DMS53 treated with DMSO at 0.1 percent for 48 hours (cell line): ENCODE measurements around the gene SEZ6L.
A peak's percentile ranks its signal among the peaks of the same experiment; 100 is the strongest.

Source experiments
- DNase-seq: peaks from one replicate; lab custom pipeline; 2025; ENCODE audit not compliant: unreplicated experiment; lab: John Stamatoyannopoulos, UW

Gene SEZ6L

DNA sequence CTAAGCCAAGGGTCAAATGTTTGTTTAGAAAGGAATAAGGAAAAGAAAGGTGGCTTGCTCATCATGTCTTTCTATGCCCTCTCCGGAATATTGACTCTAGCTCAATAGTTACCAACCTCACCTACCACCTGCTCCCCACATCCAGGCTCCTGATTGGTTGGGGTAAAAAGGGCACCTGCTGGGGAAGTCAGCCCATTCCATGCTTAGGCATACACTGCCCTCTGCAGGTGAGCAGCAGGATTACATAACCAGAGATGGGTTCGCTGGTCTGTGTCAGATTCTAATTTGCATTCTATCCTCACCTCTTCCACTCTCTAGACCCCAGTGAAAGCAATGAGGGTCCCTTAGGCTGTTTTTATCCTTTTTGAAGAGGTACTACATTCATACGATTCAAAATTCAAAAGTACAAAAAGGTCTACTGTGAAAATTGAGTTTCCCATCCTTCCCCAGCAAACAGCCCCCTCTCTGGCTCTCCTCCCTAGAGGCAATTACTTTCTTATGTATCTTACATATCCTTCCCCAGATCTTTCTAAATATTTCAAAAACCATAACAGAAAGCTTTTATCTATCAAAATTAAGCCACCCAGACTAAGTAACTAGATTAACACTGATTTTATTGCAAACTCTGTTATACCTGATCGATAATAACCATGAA lies 161.8 kb downstream of the SEZ6L start:
- DNase-seq = no peak

GRCh38 chr22:26333088-26333800 lies 164.0 kb downstream of the SEZ6L start:
- DNase-seq = no peak

- DNase-seq = no peak
These were observed 165.0 kb downstream of the SEZ6L start for GRCh38 chr22:26334232-26334631.

DNA sequence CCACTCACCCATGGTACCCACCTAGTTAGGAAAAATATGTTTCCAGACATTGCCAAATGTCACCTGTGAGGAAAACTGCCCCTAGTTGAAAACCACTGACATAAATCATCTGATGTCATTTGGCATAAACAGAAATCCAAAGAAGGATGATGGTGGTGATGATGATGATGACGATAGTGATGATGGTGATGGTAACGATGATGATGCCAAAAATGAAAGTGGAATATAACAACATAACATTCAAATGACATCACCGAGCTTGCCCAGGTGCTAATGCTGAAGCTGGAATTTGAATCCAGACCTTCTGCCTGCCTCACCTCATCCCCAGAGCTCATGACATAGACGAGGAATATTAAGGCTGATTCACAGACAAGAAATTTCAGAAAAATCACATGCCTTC lies 167.5 kb downstream of the SEZ6L start:
- no peak for DNase-seq

DNA sequence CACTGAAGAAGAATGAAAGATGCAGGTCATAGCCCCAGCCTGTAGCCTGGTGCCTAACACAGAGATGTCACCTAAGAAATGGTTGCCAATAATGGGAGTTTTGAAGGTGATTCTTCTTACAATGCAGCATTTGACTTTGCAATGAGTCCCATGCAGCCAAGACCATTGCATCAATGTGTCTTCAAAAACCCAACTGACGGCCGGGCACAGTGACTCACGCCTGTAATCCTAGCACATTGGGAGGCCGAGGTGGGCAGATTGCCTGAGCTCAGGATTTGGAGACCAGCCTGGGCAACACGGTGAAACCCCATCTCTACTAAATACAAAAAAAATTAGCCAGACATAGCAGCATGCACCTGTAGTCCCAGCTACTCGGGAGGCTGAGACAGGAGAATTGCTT lies 170.5 kb downstream of the SEZ6L start:
- no peak for DNase-seq

GRCh38 chr22:26342745-26343410 lies 173.6 kb downstream of the SEZ6L start:
- no peak for DNase-seq

DNA sequence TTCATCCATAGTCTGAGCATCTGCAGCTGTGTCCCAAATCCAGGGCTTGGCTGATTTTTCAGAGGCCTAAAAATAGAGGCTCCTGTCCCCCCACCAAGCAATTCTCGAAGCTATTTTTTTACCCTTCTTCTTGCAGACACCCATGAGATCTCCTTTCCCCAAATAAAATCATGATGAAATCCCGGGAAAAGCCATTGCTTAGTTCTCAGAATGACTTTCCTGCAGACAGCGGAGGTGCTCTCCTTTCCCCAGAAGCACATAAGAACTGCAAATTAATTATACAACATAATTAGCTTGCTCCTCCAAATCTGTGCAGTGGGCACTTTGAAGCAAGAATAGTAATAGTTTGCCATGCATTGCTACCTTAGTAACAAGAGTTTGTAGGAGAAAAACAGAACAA lies 176.2 kb downstream of the SEZ6L start:
- DNase-seq = no peak

- DNase-seq = no peak
These were observed 179.7 kb downstream of the SEZ6L start for GRCh38 chr22:26348810-26349526.

GRCh38 chr22:26354707-26355106 lies 185.4 kb downstream of the SEZ6L start:
- DNase-seq = no peak

DNA sequence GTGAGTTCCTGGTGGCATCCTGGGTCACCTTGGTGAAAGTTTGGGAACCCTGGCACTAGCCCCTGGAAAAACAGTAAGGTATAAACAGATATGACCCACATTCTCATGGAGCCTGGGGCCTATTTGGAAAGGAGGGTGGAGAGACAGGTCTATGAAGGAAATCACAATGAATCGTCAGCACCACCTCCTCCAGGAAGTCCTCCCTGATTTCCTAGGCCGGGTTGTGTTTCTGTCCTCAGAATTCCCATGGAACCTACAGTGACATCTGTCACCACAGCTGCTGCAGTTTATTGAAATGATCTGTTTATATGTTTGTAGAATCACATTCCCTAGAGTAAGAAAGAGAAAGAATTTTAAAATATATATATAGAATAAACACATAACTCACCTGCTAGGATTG lies 188.0 kb downstream of the SEZ6L start:
- DNase-seq = no peak

DNA sequence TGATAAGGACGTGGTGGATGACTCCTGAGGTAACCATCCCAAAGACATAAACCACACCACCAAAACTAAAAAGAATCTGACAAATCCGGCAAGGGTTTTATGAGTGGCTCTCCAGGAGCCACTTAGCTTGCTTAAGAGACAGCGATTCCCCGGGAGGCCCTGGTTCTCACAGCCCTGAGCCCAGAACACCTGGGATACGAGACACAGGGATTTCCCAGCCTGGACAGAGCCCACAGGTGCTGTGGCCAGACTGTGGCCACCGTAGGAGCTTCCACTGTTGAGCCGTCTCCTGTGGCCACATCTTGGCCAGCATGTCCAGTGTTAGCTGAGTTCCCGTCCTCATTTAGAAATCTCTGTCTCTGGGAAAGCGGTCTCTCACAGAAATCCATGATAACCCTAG lies 188.6 kb downstream of the SEZ6L start:
- no peak for DNase-seq

- no peak for DNase-seq
These were observed 189.9 kb downstream of the SEZ6L start for GRCh38 chr22:26359156-26359555.

GRCh38 chr22:26360169-26360885 lies 191.1 kb downstream of the SEZ6L start:
- peak; percentile 13 for DNase-seq

DNA sequence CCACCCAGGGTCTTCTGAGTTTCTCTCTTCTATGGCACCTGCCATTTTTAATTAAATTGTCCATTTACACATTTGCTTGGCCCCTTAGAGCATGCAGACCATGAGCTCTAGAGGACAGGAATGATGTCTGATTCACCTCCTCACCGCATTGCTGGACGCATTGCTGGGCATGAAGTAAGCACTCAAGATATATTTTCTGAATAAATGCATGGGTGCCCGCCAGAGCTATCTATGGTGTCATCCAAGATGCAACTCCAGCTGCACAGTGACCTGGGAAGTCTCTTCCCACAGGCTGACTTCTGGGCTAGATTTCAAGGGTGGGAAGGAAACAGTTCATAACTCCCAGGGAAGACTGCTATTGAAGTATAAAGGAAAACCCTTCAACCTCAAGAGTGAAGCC lies 193.2 kb downstream of the SEZ6L start:
- no peak for DNase-seq

DNA sequence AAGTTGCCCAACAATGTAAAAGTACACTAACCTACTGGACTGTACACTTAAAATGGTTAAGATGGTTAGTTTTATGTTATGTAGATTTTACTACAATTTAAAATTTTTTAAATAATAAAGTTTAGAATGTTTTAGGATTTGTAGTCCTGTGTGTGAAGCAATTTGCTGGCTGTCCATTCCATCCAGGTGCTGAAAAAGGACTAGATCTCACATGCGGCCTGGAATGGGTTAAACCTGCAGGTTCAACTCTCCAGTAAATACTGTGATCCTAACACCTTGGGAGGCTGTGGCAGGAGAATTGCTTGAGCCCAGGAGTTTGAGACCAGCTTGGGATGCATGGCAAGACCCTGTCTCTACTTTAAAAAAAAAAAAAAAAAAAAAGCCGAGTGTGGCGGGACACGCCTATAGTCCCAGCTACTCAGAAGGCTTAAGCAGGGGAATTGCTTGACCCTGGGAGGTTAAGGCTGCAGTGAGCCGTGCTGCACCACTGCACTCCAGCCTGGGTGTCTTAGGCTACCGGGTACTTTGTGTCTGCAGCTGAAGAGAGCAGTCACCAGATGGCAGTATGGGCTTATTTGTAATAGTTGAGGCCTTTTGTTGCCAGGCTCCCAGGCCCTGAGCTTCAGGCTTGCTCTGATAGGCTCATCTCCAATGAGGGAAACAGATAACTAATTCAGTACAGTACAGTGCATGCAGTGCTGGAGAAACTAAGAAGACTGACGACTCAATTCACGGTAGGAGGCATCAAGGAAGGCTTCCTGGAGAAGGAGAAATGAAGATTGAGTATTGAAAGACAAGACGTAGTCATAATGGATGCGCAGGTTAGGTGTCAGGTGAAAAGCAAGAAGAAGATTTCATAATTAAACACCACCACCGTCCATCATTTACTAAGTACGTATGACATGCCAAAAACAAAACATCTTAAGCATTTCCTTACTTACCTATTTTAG lies 195.1 kb downstream of the SEZ6L start:
- peak; percentile 61 for DNase-seq

DNA sequence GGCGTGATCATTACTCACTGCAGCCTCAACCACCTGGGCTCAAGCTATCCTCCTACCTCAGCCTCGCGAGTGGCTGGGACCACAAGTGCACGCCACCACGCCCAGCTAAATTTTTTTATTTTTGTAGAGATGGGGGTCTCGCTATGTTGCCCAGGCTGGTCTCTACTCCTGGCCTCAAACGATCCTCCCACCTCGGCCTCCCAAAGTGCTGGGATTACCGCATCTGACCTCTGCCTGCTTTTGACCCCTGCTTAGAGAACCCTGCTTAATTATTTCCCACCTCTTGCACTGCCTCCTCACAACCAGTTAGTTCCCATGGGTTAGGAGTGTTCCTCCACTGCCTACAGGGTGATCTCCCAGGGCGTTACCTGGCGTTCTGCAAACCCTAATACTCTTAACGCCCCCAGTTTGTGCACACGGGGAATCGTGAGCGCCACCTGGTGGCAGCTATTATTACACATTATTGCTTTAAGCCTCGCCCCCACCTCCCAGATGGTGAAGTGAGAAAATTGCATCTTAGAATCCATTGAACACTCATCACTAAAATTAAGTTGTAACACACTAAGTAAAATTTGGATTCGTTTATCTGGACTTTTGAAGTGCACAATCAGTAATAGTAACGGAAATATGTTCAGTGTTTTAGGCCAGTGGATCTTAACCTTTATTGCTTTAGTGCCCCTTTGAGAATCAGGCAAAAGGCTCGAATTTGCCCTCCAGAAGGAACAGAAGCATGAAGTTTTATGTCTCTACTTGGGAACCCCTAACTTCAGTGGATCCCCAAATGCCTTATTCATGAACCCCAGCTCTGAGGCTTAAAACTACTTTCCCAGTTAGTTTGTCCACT lies 198.4 kb downstream of the SEZ6L start:
- no peak for DNase-seq

GRCh38 chr22:26372890-26373289 lies 203.6 kb downstream of the SEZ6L start:
- DNase-seq = no peak

- DNase-seq = no peak
These were observed 205.2 kb downstream of the SEZ6L start for GRCh38 chr22:26374391-26375026.
